Uterus (tissue), 4 donors: Measurements from ENCODE around the gene TNFRSF14. TPM values are rescaled to one million over a fixed set of nuclear protein-coding genes. Genes with fewer than 3 reads are reported as not detected.

Experiments
- DNase-seq, 2 donors: peaks; one replicate each; pipeline ENCODE4 v3.0.0-alpha.2; 2019 to 2020
- H3K27ac ChIP-seq, 2 donors: fragments of 200-600 bp; sonication (generic); 1 replicate in 1 of 2; 2 replicates in 1 of 2; pipeline ENCODE4 v1.5.1; 2016 to 2018
- H3K27me3 ChIP-seq, 2 donors: fragments of 200-600 bp; sonication (generic); one replicate each; pipeline ENCODE4 v1.5.1; 2018 to 2019; ENCODE audit warnings: control low read depth in 1 of 2
- H3K36me3 ChIP-seq, 2 donors: fragments of 200-600 bp; sonication (generic); one replicate each; pipeline ENCODE4 v1.5.1; 2019; ENCODE audit warnings: control low read depth in 1 of 2
- H3K4me1 ChIP-seq, 2 donors: fragments of 200-600 bp; sonication (generic); one replicate each; pipeline ENCODE4 v1.5.1; 2018 to 2019; ENCODE audit warnings: control low read depth in 1 of 2
- H3K4me3 ChIP-seq, 2 donors: fragments of 200-600 bp; sonication (generic); 1 replicate in 1 of 2; 2 replicates in 1 of 2; pipeline ENCODE4 v1.5.1; 2018 to 2019; ENCODE audit warnings: mild to moderate bottlenecking in 1 of 2
- H3K9me3 ChIP-seq, 2 donors: fragments of 200-600 bp; sonication (generic); one replicate each; pipeline ENCODE4 v1.5.1; 2019; ENCODE audit warnings: control low read depth in 1 of 2
- POLR2A ChIP-seq, 2 donors: fragments of 450-650 bp; IDR thresholded peaks; one replicate each; pipeline ENCODE4 v1.6.1; 2016; ENCODE audit warnings: antibody characterized with exemption in 2 of 2, mild to moderate bottlenecking in 1 of 2, moderate library complexity in 1 of 2
- intact Hi-C: fragments of 100-400 bp; cut with DNase I; formaldehyde crosslinking; loops from one replicate; pipeline ENCODE4 v1.15.1; 2023; ENCODE audit warnings: low total_unique reads
- total RNA-seq, 4 donors: library from RNA; depleted of rRNA in 3 of 4; stranded (reverse); fragments of >200 nt in 3 of 4; gene quantifications; one replicate each; pipeline versions ENCODE4 v1.1.0 to v1.2.4, GENCODE V29; 2014 to 2023
- TF ChIP-seq, protein P1 (sequence below), 4 experiments: fragments of 200-600 bp in 2 of 4; fragments of 450-650 bp in 2 of 4; sonication (generic) in 2 of 4; IDR thresholded peaks; one replicate each; pipeline ENCODE4 v1.5.1; 2016 to 2019; ENCODE audit warnings: antibody characterized with exemption in 4 of 4, mild to moderate bottlenecking in 2 of 4, moderate library complexity in 1 of 4
- donor health status: DM: yes; HTN: yes; CAD: no.

TNFRSF14 gene
- total RNA-seq, 4 donors from 2014 or later: 17.5 to 102 (median 47.7) TPM

DNA sequence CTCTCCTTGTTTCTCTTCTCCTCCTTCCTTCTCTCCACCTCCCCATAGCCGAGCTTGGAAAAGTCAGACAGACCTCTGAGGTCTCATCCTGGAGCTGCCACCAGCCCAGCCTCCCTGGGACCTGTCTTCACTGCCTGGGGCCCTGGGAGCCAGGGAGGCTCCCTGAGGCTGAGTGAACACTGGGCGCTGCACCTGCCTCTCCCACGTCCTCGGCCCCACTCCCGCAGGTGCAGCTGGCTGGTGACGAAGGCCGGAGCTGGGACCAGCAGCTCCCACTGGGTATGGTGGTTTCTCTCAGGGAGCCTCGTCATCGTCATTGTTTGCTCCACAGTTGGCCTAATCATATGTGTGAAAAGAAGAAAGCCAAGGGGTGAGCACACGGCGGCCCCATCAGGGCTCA is 5.3 kb downstream of the TNFRSF14 start:
- Histone ChIP-seq H3K27me3 (no peaks in the 10 kb centered on the region), H3K9me3 (no peaks in the 10 kb centered on the region), H3K36me3 (no peaks in the 10 kb centered on the region), H3K27ac (no peak overlapping the region), H3K4me3 (no peak overlapping the region), H3K4me1 (no peaks in the 10 kb centered on the region)
- no peak for DNase-seq
- no peak for TF ChIP-seq POLR2A (IDR thresholded peaks at IDR 0.05)
- TF ChIP-seq, protein P1, sequence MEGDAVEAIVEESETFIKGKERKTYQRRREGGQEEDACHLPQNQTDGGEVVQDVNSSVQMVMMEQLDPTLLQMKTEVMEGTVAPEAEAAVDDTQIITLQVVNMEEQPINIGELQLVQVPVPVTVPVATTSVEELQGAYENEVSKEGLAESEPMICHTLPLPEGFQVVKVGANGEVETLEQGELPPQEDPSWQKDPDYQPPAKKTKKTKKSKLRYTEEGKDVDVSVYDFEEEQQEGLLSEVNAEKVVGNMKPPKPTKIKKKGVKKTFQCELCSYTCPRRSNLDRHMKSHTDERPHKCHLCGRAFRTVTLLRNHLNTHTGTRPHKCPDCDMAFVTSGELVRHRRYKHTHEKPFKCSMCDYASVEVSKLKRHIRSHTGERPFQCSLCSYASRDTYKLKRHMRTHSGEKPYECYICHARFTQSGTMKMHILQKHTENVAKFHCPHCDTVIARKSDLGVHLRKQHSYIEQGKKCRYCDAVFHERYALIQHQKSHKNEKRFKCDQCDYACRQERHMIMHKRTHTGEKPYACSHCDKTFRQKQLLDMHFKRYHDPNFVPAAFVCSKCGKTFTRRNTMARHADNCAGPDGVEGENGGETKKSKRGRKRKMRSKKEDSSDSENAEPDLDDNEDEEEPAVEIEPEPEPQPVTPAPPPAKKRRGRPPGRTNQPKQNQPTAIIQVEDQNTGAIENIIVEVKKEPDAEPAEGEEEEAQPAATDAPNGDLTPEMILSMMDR (IDR thresholded peaks at IDR 0.05): no peak
- intact Hi-C loops: no loop called here

- H3K4me3 ChIP-seq: no peak overlapping the region
- H3K4me1 ChIP-seq: no peaks in the 10 kb centered on the region
- no peak overlapping the region for H3K27ac ChIP-seq
- no peaks in the 10 kb centered on the region for H3K9me3 ChIP-seq
- no peak for DNase-seq
- TF ChIP-seq, protein P1 (IDR thresholded peaks at IDR 0.05): no peak
- TF ChIP-seq POLR2A (IDR thresholded peaks at IDR 0.05): no peak
- H3K36me3 ChIP-seq: no peaks in the 10 kb centered on the region
- intact Hi-C loops: no loop called here
- H3K27me3 ChIP-seq: no peaks in the 10 kb centered on the region
Measured at GRCh38 chr1:2561898-2562895, 6.0 kb downstream of the TNFRSF14 start.

GRCh38 chr1:2563205-2563604 is 7.0 kb downstream of the TNFRSF14 start:
- intact Hi-C loops: no loop called here
- Histone ChIP-seq H3K9me3 (no peaks in the 10 kb centered on the region), H3K27me3 (no peaks in the 10 kb centered on the region), H3K27ac (no peak overlapping the region), H3K36me3 (no peaks in the 10 kb centered on the region), H3K4me1 (no peaks in the 10 kb centered on the region), H3K4me3 (no peak overlapping the region)
- TF ChIP-seq, protein P1 (IDR thresholded peaks at IDR 0.05): no peak
- TF ChIP-seq POLR2A (IDR thresholded peaks at IDR 0.05): no peak
- no peak for DNase-seq

- Histone ChIP-seq H3K27me3 (no peaks in the 10 kb centered on the region), H3K27ac (no peak overlapping the region), H3K4me3 (no peak overlapping the region), H3K36me3 (no peaks in the 10 kb centered on the region), H3K9me3 (no peaks in the 10 kb centered on the region), H3K4me1 (no peaks in the 10 kb centered on the region)
- no peak for DNase-seq
- TF ChIP-seq, protein P1 (IDR thresholded peaks at IDR 0.05): no peak
- TF ChIP-seq POLR2A (IDR thresholded peaks at IDR 0.05): no peak
- intact Hi-C loops: no loop called here
Measured at GRCh38 chr1:2564006-2564814, 8.0 kb downstream of the TNFRSF14 start.
